C4-2B (cell line): Measurements from ENCODE around the gene MAML1.

Experiments
- H3K27ac ChIP-seq: fragments of 450-650 bp; 2 replicates; pipeline ENCODE4 v1.5.1; 2017
- CTCF ChIP-seq: fragments of 450-650 bp; conservative IDR thresholded peaks from 2 replicates; pipeline ENCODE4 v1.5.1; 2017; ENCODE audit warnings: mild to moderate bottlenecking
- ZFX ChIP-seq: fragments of 450-650 bp; IDR thresholded peaks from 2 replicates; pipeline ENCODE4 v1.6.1; 2017

MAML1 gene

DNA sequence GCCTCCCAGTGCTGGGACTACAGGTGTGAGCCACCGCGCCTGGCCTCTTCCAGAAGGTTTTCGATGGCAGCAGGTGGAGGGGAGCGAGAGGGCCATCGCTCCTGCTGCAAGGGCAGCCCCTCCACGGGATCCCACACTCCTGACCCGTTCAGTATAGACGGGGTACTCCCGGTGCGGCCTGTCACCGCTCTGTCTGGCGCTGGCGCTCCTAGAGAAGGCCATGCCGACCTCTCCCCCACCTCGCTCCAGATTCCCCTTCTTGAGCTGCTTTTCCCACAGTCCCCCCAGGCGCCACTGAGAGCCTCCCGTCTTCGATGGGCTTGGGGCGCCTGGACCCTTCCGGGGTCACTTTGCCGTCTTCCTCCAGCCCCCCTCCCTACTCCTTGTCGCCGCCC lies 83.8 kb downstream of the MAML1 start:
- no peak for TF ChIP-seq ZFX
- TF ChIP-seq CTCF, result no peak
- H3K27ac ChIP-seq, result no peak overlapping the region

- TF ChIP-seq ZFX (no peak), CTCF (no peak)
- H3K27ac ChIP-seq, result no peak overlapping the region
Measured at GRCh38 chr5:179816796-179817469, 84.3 kb downstream of the MAML1 start.

GRCh38 chr5:179817470-179817840 lies 84.8 kb downstream of the MAML1 start:
- TF ChIP-seq CTCF (no peak), ZFX (no peak)
- H3K27ac ChIP-seq, result no peak overlapping the region; the same call in 1 of the 2 replicates

DNA sequence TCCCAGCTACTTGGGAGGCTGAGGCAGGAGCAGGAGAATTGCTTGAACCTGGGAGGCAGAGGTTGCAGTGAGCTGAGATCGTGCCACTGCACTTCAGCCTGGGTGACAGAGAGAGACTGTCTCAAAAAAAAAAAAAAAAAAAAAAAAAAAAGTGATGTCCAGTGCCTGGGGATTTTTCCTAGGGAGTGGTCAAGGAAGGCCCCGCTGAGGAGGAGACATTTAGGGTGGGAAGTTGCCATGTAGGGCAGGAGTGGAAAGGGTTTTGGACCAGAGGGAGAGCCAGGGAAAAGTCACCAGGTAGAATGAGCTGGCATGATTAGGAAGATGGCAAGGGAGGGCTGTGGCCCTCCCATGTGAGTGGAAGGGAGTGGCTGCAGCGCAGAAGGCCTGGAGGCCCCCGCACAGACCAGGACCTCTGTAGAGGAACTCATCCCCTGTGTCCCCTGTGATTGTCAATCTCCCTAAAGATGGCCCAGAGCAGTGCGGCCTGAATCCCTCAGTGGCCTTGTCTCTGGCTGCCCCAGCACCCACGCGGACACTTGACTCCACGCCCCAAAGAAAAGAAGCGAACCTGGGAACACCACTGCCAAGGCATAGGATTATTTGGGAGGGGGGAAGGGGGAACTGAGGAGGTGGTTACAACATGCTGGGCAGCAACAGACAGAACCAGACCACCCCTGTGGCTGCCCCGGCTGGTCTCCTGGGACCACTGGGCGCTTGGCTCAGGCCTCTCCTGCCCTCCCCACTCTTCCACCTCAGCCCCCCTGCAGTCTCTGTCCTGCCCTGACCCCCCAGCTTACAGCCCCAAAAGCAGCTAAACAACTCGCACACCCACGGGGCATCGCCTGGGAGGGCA lies 85.5 kb downstream of the MAML1 start:
- TF ChIP-seq CTCF (no peak), ZFX (no peak)
- H3K27ac ChIP-seq, result peak overlapping the region; percentile 93

- H3K27ac ChIP-seq, result peak overlapping the region; percentile 93
- TF ChIP-seq CTCF, result no peak
- no peak for TF ChIP-seq ZFX
Measured at GRCh38 chr5:179818746-179819295, 86.2 kb downstream of the MAML1 start.

- H3K27ac ChIP-seq, result peak overlapping the region; percentile 93
- TF ChIP-seq ZFX (peak; percentile 49; the same call in 1 of the 2 replicates), CTCF (no peak)
Measured at GRCh38 chr5:179819296-179820126, 86.9 kb downstream of the MAML1 start.

- H3K27ac ChIP-seq, result peak overlapping the region; percentile 93
- TF ChIP-seq ZFX (no peak), CTCF (no peak)
Measured at GRCh38 chr5:179820127-179820482, 87.5 kb downstream of the MAML1 start.
